GM12878 (cell line): Measurements from ENCODE around the gene RAD51B. TPM values are rescaled to one million over a fixed set of nuclear protein-coding genes. Genes with fewer than 3 reads are reported as not detected.

Experiments
- ATAC-seq: fragments of 200-7000 bp; cut with Tn5 transposase; 3 replicates; pipeline ENCODE4 v1.9.1; 2020; ENCODE audit warnings: mild to moderate bottlenecking, moderate library complexity
- BruUV-seq: library from RNA; stranded (reverse); fragments of 400-500 nt; replicated peaks from 2 replicates; lab custom pipeline; 2021; lab: Mats Ljungman, UMichigan
- CTCF ChIA-PET: fragments of 300-600 bp; sonication (Branson Sonifier 250); formaldehyde crosslinking; extraction: SDS; loops from one replicate; lab custom pipeline; 2021; ENCODE audit warnings: inconsistent platforms; lab: Yijun Ruan, JAX
- POLR2A ChIA-PET: fragments of 350-600 bp; formaldehyde crosslinking; extraction: SDS; loops from one replicate; lab custom pipeline; 2021; ENCODE audit warnings: inconsistent platforms; lab: Charles Lee
- RAD21 ChIA-PET: fragments of 300-600 bp; sonication (Branson Sonifier 250); formaldehyde crosslinking; loops from one replicate; lab custom pipeline; 2023; ENCODE audit warnings: antibody characterized with exemption; ENCODE audit not compliant: unreplicated experiment; lab: Charles Lee
- SMC1A ChIA-PET: fragments of 300-600 bp; sonication (Branson Sonifier 250); formaldehyde crosslinking; loops from one replicate; lab custom pipeline; 2023; ENCODE audit not compliant: unreplicated experiment, uncharacterized antibody; lab: Charles Lee
- DNase-seq: peaks from one replicate; pipeline ENCODE4 v3.0.0-alpha.2; 2011; ENCODE audit warnings: low read depth, low spot score
- FAIRE-seq: peaks from 3 replicates; lab custom pipeline; 2011; peaks lifted over from hg19 to GRCh38; lab: Jason Lieb, UNC
- H2AFZ ChIP-seq: 2 replicates; pipeline ENCODE4 v1.6.0; 2011; ENCODE audit warnings: low read depth, low read length, control low read depth; ENCODE audit not compliant: control insufficient read depth
- H3K27ac ChIP-seq: 2 replicates; pipeline ENCODE4 v1.5.1; 2011; ENCODE audit warnings: control low read depth; ENCODE audit not compliant: control insufficient read depth, insufficient read depth
- H3K27me3 ChIP-seq, 2 experiments: replicated peaks in 1 of 2; 2 replicates each; pipeline versions ENCODE4 v1.6.0 to v1.6.1; 2011; ENCODE audit warnings: low read length in 1 of 2; ENCODE audit not compliant: control insufficient read depth in 2 of 2, insufficient read depth in 2 of 2
- H3K36me3 ChIP-seq, 2 experiments: 2 replicates each; pipeline ENCODE4 v1.5.1; 2011; ENCODE audit warnings: low read length in 1 of 2; ENCODE audit not compliant: control insufficient read depth in 2 of 2, insufficient read depth in 2 of 2
- H3K4me1 ChIP-seq: 2 replicates; pipeline ENCODE4 v1.6.1; 2011; ENCODE audit warnings: mild to moderate bottlenecking, low read length, moderate library complexity, mixed read lengths; ENCODE audit not compliant: control insufficient read depth, insufficient read depth
- H3K4me2 ChIP-seq: 2 replicates; pipeline ENCODE4 v1.6.0; 2011; ENCODE audit warnings: control low read depth; ENCODE audit not compliant: control insufficient read depth, insufficient read depth
- H3K4me3 ChIP-seq: fragments of 200-600 bp; sonication (generic); 2 replicates; pipeline ENCODE4 v1.5.1; 2016
- H3K79me2 ChIP-seq: 2 replicates; pipeline ENCODE4 v1.6.0; 2011; ENCODE audit warnings: low read length; ENCODE audit not compliant: control insufficient read depth, insufficient read depth
- H3K9ac ChIP-seq: 2 replicates; pipeline ENCODE4 v1.8.0; 2011; ENCODE audit warnings: low read length, control low read depth, mixed read lengths; ENCODE audit not compliant: control insufficient read depth, insufficient read depth
- H3K9me3 ChIP-seq: replicated peaks from 3 replicates; pipeline ENCODE4 v1.5.1; 2011; ENCODE audit warnings: mild to moderate bottlenecking, low read length; ENCODE audit not compliant: control insufficient read depth, insufficient read depth
- H4K20me1 ChIP-seq: 2 replicates; pipeline ENCODE4 v1.6.0; 2011; ENCODE audit not compliant: control insufficient read depth, insufficient read depth
- ASH2L ChIP-seq: fragments of 300-600, 200-600 bp; sonication (generic); IDR thresholded peaks from 2 replicates; pipeline ENCODE4 v1.6.1; 2017; ENCODE audit warnings: low read depth, mild to moderate bottlenecking, borderline replicate concordance
- ATF2 ChIP-seq: IDR thresholded peaks from 2 replicates; pipeline ENCODE4 v1.6.1; 2012; ENCODE audit warnings: low read length, inconsistent platforms
- BCL3 ChIP-seq: IDR thresholded peaks from 2 replicates; pipeline ENCODE4 v1.6.1; 2011; ENCODE audit warnings: borderline replicate concordance, low read depth, mild to moderate bottlenecking, moderate library complexity, low read length; ENCODE audit not compliant: insufficient read depth, poor library complexity, severe bottlenecking
- CHD1 ChIP-seq: IDR thresholded peaks from 2 replicates; pipeline ENCODE4 v1.6.1; 2012; ENCODE audit warnings: low read depth, low read length, improper control_type of control experiment
- ESRRA ChIP-seq: IDR thresholded peaks from 2 replicates; pipeline ENCODE4 v1.6.1; 2012; ENCODE audit warnings: mild to moderate bottlenecking, low read length, improper control_type of control experiment
- FOS ChIP-seq: IDR thresholded peaks from 3 replicates; pipeline ENCODE4 v1.6.1; 2011; ENCODE audit warnings: borderline replicate concordance; ENCODE audit not compliant: insufficient read length; ENCODE audit errors: extremely low read depth
- NFXL1 ChIP-seq: fragments of 450-650 bp; IDR thresholded peaks from 2 replicates; pipeline ENCODE4 v1.6.1; 2017; ENCODE audit warnings: antibody characterized with exemption, mild to moderate bottlenecking, borderline replicate concordance
- RAD21 ChIP-seq: IDR thresholded peaks from 2 replicates; pipeline ENCODE4 v1.6.1; 2011; ENCODE audit warnings: mild to moderate bottlenecking, low read depth, low read length, moderate library complexity; ENCODE audit not compliant: insufficient read depth
- RB1 ChIP-seq: fragments of 450-650 bp; formaldehyde crosslinking; IDR thresholded peaks from 2 replicates; pipeline ENCODE4 v1.6.1; 2017; ENCODE audit warnings: mild to moderate bottlenecking, borderline replicate concordance
- SREBF2 ChIP-seq: IDR thresholded peaks from 2 replicates; pipeline ENCODE4 v1.6.1; 2012; ENCODE audit warnings: mild to moderate bottlenecking, low read length
- YY1 ChIP-seq: IDR thresholded peaks from 2 replicates; pipeline ENCODE4 v1.6.1; 2011; ENCODE audit warnings: low read depth, mild to moderate bottlenecking, low read length
- ZNF207 ChIP-seq: fragments of 450-650 bp; IDR thresholded peaks from 2 replicates; pipeline ENCODE4 v1.6.1; 2014; ENCODE audit warnings: antibody characterized with exemption, mild to moderate bottlenecking, borderline replicate concordance
- ZNF384 ChIP-seq: IDR thresholded peaks from 2 replicates; pipeline ENCODE4 v1.6.1; 2012; ENCODE audit warnings: low read depth, mild to moderate bottlenecking, low read length, improper control_type of control experiment, borderline replicate concordance
- in situ Hi-C: fragments of 300-500 bp; cut with MboI; formaldehyde crosslinking; loops from 9 replicates; pipeline ENCODE4 v1.14.3; 2018; ENCODE audit warnings: mixed read lengths
- intact Hi-C: fragments of 100-400 bp; cut with micrococcal nuclease; formaldehyde crosslinking; loops from one replicate; pipeline ENCODE4 v1.14.2; 2022; ENCODE audit not compliant: unreplicated experiment
- polyA plus RNA-seq, 11 experiments: library from polyadenylated mRNA; depleted of rRNA in 4 of 11; unstranded in 6 of 11; stranded (reverse) in 5 of 11; fragments of >200 nt; fragmentation: Nextera tagmentation in 4 of 11; fragmentation: Illumina TruSeq in 1 of 11; extraction: Ambion mirVana in 4 of 11; extraction: Trizol in 1 of 11; gene quantifications; 1 replicate in 1 of 11; 2 replicates in 10 of 11; pipeline versions ENCODE4 v1.2.1 to v1.2.3, GENCODE V29; 2011 to 2016; ENCODE audit warnings: inconsistent platforms in 2 of 11, missing spikeins in 2 of 11, low read depth in 1 of 11
- total RNA-seq, 4 experiments: library from RNA; depleted of rRNA in 3 of 4; stranded (reverse); fragments of >200 nt in 3 of 4; fragmentation: Illumina TruSeq in 1 of 4; extraction: Trizol in 1 of 4; gene quantifications; 2 replicates each; pipeline versions ENCODE4 v1.2.1 to v1.2.3, GENCODE V29; 2013 to 2021
- TF ChIP-seq, protein P1 (sequence below): fragments of 450-650 bp; IDR thresholded peaks from 2 replicates; pipeline ENCODE4 v1.6.1; 2017; ENCODE audit warnings: low read depth, mild to moderate bottlenecking, moderate library complexity

RAD51B gene
- total and polyA plus RNA-seq, 10 of the 15 experiments (the other 5 are each of a cell fraction or from before 2014, with no cell fraction given) = 9.8 to 26.8 (median 21.3) TPM

DNA sequence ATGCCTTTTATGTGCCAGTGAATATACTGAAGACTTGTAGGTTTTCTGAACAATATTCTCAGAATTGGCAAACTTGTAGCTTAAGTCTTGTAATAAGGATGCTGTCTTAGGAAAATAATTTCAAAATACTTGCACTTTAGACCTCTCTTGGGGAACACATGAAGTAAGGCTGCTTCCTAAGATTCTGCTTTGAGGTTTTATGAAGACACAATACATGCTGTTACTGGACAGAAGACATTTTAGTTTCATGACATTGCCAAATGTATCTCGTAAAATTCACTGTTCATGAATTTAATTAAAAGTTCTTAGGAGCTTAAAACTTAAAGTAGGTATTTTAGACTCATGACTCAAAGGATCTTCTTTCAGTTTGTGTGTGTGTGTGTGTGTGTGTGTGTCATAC is 80.7 kb downstream of the RAD51B start (continued):
- no peak for TF ChIP-seq RB1
- no peak for TF ChIP-seq ESRRA
- TF ChIP-seq YY1 = no peak
- TF ChIP-seq, protein P1, sequence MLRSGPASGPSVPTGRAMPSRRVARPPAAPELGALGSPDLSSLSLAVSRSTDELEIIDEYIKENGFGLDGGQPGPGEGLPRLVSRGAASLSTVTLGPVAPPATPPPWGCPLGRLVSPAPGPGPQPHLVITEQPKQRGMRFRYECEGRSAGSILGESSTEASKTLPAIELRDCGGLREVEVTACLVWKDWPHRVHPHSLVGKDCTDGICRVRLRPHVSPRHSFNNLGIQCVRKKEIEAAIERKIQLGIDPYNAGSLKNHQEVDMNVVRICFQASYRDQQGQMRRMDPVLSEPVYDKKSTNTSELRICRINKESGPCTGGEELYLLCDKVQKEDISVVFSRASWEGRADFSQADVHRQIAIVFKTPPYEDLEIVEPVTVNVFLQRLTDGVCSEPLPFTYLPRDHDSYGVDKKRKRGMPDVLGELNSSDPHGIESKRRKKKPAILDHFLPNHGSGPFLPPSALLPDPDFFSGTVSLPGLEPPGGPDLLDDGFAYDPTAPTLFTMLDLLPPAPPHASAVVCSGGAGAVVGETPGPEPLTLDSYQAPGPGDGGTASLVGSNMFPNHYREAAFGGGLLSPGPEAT = no peak
- no peak for TF ChIP-seq ATF2
- TF ChIP-seq NFXL1 = no peak
- TF ChIP-seq, all 136 proteins: peak for 0

DNA sequence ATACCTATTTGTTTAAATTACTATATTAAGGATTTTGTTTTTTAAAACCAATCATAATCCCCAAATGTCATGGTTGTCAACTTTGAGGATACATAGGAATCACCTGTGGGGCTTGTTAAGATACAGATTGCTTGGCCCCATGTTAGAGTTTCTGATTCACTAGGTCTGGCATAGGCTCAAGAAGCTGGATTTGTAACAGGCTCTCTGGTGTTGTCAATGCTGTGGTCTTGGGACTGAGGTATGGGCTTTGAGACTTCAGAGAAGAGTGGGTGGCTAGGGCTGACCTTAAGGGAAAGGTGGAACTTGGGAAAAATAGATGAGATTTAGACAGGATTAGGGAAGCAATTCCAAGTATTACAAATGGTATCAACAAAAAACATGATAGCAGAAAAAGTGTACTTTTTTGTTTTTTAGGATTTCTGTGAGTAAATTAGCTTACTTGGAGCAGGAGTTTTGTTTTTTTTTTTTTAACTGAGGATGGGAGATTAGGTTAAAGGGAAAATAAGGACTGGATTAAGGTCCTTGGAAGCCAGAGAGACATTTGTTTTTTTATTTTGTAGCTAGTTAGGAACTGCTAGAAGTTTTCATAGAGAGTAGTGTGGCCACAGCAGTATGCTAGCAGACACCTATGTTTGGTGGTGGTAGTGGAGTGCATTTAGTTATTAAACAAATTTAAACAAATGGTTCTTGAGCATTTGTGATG is 88.6 kb downstream of the RAD51B start:
- no peak overlapping the region for H3K9ac ChIP-seq
- no peak overlapping the region for H3K27ac ChIP-seq
- ATAC-seq (no peak), DNase-seq (no peak), FAIRE-seq (no peak)
- no peak overlapping the region for H3K4me2 ChIP-seq
- H4K20me1 ChIP-seq = no peaks in the 10 kb centered on the region
- in situ Hi-C loops = no loop called here
- ChIA-PET POLR2A (no interaction called here), CTCF (interaction anchor here (1.0 to 1.2 kb wide), 3 partner anchors 12 to 26 kb away, joined by 3 to 4 read pairs (median 3); no protein-coding TSS in a partner anchor), SMC1A (interaction anchor here (0.9 to 1.5 kb wide), 2 partner anchors 8 to 25 kb away, joined by 3 to 5 read pairs; no protein-coding TSS in a partner anchor), RAD21 (no interaction called here)
- no peaks in the 10 kb centered on the region for H3K9me3 ChIP-seq
- H3K27me3 ChIP-seq = no peaks in the 10 kb centered on the region
- BruUV-seq = no TSS peak
- no peak overlapping the region for H3K4me3 ChIP-seq
- H3K4me1 ChIP-seq = no peaks in the 10 kb centered on the region
- no peaks in the 10 kb centered on the region for H3K36me3 ChIP-seq
- no peak overlapping the region for H2AFZ ChIP-seq
- H3K79me2 ChIP-seq = no peaks in the 10 kb centered on the region
- intact Hi-C loops = no loop called here
- TF ChIP-seq FOS (no peak), ASH2L (no peak), ATF2 (no peak), ZNF384 (no peak), SREBF2 (no peak), RAD21 (no peak), CHD1 (no peak), ZNF207 (no peak), BCL3 (no peak)
